Mucosa of descending colon (tissue), 3 donors: ENCODE results near the gene KIRREL2. TPM values are rescaled to one million over a fixed set of nuclear protein-coding genes. Genes with fewer than 3 reads are reported as not detected.

Experiments
- ATAC-seq: fragments of 200-7000 bp; cut with Tn5 transposase; one replicate; pipeline ENCODE4 v1.9.1; 2020; ENCODE audit warnings: mild to moderate bottlenecking, moderate library complexity
- DNase-seq, 3 donors: peaks; one replicate each; pipeline ENCODE4 v3.0.0-alpha.2; 2020
- H3K36me3 ChIP-seq: fragments of 200-600 bp; one replicate; pipeline ENCODE4 v1.8.0; 2021; ENCODE audit warnings: low read depth, mild to moderate bottlenecking
- H3K4me1 ChIP-seq: fragments of 200-600 bp; one replicate; pipeline ENCODE4 v1.8.0; 2021; ENCODE audit warnings: low read depth, mild to moderate bottlenecking
- H3K4me3 ChIP-seq: fragments of 200-600 bp; one replicate; pipeline ENCODE4 v1.8.0; 2021; ENCODE audit warnings: mild to moderate bottlenecking
- H3K9me3 ChIP-seq: fragments of 200-600 bp; one replicate; pipeline ENCODE4 v1.8.0; 2021; ENCODE audit warnings: mild to moderate bottlenecking
- CTCF ChIP-seq: fragments of 200-600 bp; IDR thresholded peaks from one replicate; pipeline ENCODE4 v1.8.0; 2022; ENCODE audit warnings: antibody characterized with exemption, mild to moderate bottlenecking
- intact Hi-C, 2 donors: fragments of 100-400 bp; cut with DNase I in 1 of 2; cut with micrococcal nuclease in 1 of 2; formaldehyde crosslinking; loops; one replicate each; pipeline versions ENCODE4 v1.11.0 to v1.11.1; 2022; cut with DNase I, micrococcal nuclease
- total RNA-seq, 3 donors: library from RNA; stranded (reverse); fragmentation: NEBNext Ultra II Directional in 2 of 3; extraction: Animal tissue kit (Norgen Biotek cat#: 25700) in 2 of 3; gene quantifications; one replicate each; pipeline versions ENCODE4 v1.2.1 to v1.2.4, GENCODE V29; 2021 to 2023
- donor health status: DM: no; HTN: no; CAD: no; lungs with moderate emphysema.
- donor health status: DM: no; HTN: no; CAD: no.
- donor health status: DM: no; HTN: yes; CAD: no.

Gene KIRREL2
- total RNA-seq, 3 donors from 2014 or later: 0.09 TPM; not detected in 2

- no peak for DNase-seq
- H3K4me1 ChIP-seq: no peaks in the 10 kb centered on the region
These were observed 1.6 kb downstream of the KIRREL2 start for GRCh38 chr19:35858311-35858710.

GRCh38 chr19:35859414-35859813, 2.7 kb downstream of the KIRREL2 start:
- TF ChIP-seq CTCF: no peak
- Histone ChIP-seq H3K4me1 (no peaks in the 10 kb centered on the region), H3K9me3 (no peaks in the 10 kb centered on the region), H3K36me3 (no peaks in the 10 kb centered on the region), H3K4me3 (no peak overlapping the region)
- intact Hi-C loops: no loop called here
- ATAC-seq (peak; percentile 20), DNase-seq (no peak)

More at GRCh38 chr19:35858311-35858710, 1.6 kb downstream of the KIRREL2 start:
- Histone ChIP-seq H3K36me3 (no peaks in the 10 kb centered on the region), H3K9me3 (no peaks in the 10 kb centered on the region), H3K4me3 (no peak overlapping the region)
- ATAC-seq: no peak
- no peak for TF ChIP-seq CTCF
- intact Hi-C loops: no loop called here

GRCh38 chr19:35860436-35860817, 3.7 kb downstream of the KIRREL2 start:
- intact Hi-C loops: no loop called here
- Histone ChIP-seq H3K4me1 (no peaks in the 10 kb centered on the region), H3K4me3 (no peak overlapping the region), H3K36me3 (no peaks in the 10 kb centered on the region), H3K9me3 (no peaks in the 10 kb centered on the region)
- no peak for TF ChIP-seq CTCF
- DNase-seq (no peak), ATAC-seq (no peak)

- ATAC-seq: peak; percentile 57
- no peaks in the 10 kb centered on the region for H3K36me3 ChIP-seq
- no peaks in the 10 kb centered on the region for H3K4me1 ChIP-seq
- H3K4me3 ChIP-seq: no peak overlapping the region
- H3K9me3 ChIP-seq: no peaks in the 10 kb centered on the region
- no peak for DNase-seq
- no peak for TF ChIP-seq CTCF
- intact Hi-C loops: no loop called here
These were observed 4.3 kb downstream of the KIRREL2 start for GRCh38 chr19:35860818-35861639.

DNA sequence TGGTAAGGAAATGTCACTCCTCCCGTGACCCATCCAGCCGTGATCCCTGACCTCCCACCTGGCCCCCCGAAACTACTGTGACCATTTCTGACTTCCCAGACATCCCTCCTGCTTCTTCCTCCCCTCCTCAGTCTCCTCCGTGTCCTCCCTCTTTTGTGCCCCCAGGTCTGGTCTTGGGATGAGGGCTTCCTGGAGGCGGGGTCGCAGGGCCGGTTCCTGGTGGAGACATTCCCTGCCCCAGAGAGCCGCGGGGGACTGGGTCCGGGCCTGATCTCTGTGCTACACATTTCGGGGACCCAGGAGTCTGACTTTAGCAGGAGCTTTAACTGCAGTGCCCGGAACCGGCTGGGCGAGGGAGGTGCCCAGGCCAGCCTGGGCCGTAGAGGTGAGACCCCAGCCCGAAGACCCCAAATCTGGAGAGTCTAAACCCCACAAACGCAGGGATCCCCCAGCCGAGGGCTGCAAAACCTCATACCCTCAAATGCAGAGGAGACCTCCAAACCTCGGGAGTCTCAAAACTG, 5.0 kb downstream of the KIRREL2 start:
- Histone ChIP-seq H3K4me3 (no peak overlapping the region), H3K9me3 (no peaks in the 10 kb centered on the region), H3K4me1 (no peaks in the 10 kb centered on the region), H3K36me3 (no peaks in the 10 kb centered on the region)
- no peak for ATAC-seq
- DNase-seq: no peak
- no peak for TF ChIP-seq CTCF
- intact Hi-C loops: no loop called here
